BJ (cell line): ENCODE measurements around the gene SLC7A9. TPM values are rescaled to one million over a fixed set of nuclear protein-coding genes. Genes with fewer than 3 reads are reported as not detected.

Experiments used
- CTCF ChIA-PET: fragments of 350-600 bp; formaldehyde crosslinking; extraction: SDS; loops from one replicate; lab custom pipeline; 2021; ENCODE audit warnings: antibody characterized with exemption, inconsistent platforms; lab: Yijun Ruan, JAX
- POLR2A ChIA-PET: fragments of 300-600 bp; sonication (Branson Sonifier 250); formaldehyde crosslinking; extraction: SDS; loops from one replicate; lab custom pipeline; 2021; ENCODE audit warnings: antibody characterized with exemption; lab: Charles Lee
- DNase-seq: peaks from one replicate; pipeline ENCODE4 v3.0.0-alpha.2; 2011; ENCODE audit warnings: low read depth
- H3K27me3 ChIP-seq: 2 replicates; pipeline ENCODE4 v1.6.0; 2011; ENCODE audit warnings: low read length; ENCODE audit not compliant: control insufficient read depth, insufficient read depth
- H3K36me3 ChIP-seq: 2 replicates; pipeline ENCODE4 v1.5.1; 2011; ENCODE audit warnings: low read length; ENCODE audit not compliant: control insufficient read depth, insufficient read depth
- H3K4me3 ChIP-seq: 2 replicates; pipeline ENCODE4 v1.5.1; 2011; ENCODE audit warnings: low read depth, mild to moderate bottlenecking, control low read depth, low read length
- polyA plus RNA-seq: library from polyadenylated mRNA; depleted of rRNA; stranded (reverse); fragments of >200 nt; gene quantifications from 2 replicates; pipeline ENCODE4 v1.2.3, GENCODE V29; 2011
- TF ChIP-seq, protein P1 (sequence below): IDR thresholded peaks from 2 replicates; pipeline ENCODE4 v1.5.1; 2011; ENCODE audit warnings: low read depth, mild to moderate bottlenecking, control low read depth, inconsistent platforms, low read length, moderate library complexity; ENCODE audit not compliant: insufficient read depth

Gene SLC7A9
- polyA plus RNA-seq, 1 experiment, result not detected

DNA sequence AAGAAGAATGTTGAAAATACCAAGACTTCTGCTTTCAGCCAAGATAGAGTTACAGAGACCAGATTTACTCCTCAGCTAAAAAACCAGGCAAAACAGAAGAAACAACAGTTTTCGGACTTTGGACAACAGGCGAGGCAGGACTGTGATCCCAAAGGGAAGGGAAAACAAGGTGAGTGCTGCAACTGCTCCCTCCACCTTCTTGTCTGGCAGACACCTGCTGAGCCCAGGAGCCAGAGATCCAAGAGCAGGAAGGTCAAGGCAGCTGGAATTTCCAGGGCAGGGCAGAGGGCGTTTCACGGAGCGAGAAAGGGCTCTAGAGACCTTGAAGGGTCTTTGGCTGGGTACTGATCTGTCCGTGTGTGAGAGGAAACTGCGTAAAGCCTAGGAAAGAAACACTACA is 32.9 kb upstream of the SLC7A9 start:
- TF ChIP-seq, protein P1, sequence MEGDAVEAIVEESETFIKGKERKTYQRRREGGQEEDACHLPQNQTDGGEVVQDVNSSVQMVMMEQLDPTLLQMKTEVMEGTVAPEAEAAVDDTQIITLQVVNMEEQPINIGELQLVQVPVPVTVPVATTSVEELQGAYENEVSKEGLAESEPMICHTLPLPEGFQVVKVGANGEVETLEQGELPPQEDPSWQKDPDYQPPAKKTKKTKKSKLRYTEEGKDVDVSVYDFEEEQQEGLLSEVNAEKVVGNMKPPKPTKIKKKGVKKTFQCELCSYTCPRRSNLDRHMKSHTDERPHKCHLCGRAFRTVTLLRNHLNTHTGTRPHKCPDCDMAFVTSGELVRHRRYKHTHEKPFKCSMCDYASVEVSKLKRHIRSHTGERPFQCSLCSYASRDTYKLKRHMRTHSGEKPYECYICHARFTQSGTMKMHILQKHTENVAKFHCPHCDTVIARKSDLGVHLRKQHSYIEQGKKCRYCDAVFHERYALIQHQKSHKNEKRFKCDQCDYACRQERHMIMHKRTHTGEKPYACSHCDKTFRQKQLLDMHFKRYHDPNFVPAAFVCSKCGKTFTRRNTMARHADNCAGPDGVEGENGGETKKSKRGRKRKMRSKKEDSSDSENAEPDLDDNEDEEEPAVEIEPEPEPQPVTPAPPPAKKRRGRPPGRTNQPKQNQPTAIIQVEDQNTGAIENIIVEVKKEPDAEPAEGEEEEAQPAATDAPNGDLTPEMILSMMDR, result no peak
- no peak overlapping the region for H3K4me3 ChIP-seq
- H3K36me3 ChIP-seq, result peaks cover 5% of the 10 kb centered on the region
- H3K27me3 ChIP-seq, result no peaks in the 10 kb centered on the region
- ChIA-PET POLR2A (no interaction called here), CTCF (no interaction called here)
- DNase-seq, result no peak

DNA sequence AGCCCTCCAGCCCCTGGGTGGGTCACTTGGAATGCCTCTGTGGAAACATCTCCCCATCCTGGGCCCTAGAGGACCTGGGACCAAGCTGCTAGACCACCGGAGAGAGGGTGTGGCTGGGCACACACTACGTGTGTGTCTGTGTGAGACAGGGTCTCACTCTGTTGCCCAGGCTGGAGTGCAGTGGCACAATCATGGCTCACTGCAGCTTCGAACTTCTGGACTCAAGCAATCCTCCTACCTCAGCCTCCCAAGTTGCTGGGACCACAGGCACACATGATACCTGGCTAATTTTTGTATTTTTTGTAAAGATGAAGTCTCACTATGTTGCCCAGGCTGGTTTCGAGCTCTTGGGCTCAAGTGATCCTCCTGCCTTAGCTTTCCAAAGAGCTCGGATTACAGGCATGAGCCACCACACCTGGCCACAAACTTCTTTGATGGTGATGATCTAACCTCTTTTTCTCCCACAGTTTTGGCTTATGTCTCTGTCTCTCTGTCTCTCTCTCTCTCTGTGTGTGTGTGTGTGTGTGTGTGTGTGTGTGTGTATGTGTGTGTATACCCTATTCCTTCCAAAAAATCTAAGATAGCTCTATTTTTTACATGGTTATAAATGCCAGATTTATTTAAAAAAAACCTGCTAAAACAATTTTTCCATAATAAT is 32.1 kb upstream of the SLC7A9 start:
- Histone ChIP-seq H3K27me3 (no peaks in the 10 kb centered on the region), H3K36me3 (peaks cover 2% of the 10 kb centered on the region), H3K4me3 (no peak overlapping the region)
- ChIA-PET POLR2A (no interaction called here), CTCF (interaction anchor here (0.7 kb wide), 1 partner anchor 283 kb away, joined by 3 read pairs; no protein-coding TSS in a partner anchor)
- TF ChIP-seq, protein P1, result no peak
- no peak for DNase-seq

DNA sequence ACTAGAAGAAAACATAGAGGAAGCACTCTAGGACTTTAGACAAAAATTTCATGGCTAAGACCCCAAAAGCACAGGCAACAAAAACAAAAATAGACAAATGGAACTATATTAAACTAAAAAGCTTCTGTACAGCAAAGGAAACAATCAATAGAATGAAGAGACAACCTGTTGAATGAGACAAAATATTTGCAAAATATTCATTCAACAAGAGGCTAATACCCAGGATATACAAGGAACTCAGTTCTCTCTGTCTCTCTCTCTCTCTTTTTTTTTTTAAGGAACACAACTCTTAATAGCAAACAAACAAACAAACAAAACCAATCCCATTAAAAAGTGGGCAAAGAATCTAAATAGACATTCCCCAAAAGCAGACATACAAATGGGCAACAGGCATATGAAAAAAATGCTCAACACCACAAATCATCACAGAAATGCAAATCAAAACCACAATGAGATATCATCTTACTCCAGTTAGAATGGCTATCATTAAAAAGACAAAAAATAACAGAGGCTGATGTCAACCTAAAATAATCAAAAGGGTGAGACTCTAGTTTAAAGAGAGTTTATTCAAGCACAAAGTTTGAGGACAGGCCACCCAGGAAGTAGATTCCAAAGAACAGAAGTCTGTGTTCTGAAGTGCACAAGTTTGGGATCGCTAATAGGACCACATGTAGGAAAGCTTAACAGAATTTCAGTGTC is 27.1 kb upstream of the SLC7A9 start:
- TF ChIP-seq, protein P1, result no peak
- Histone ChIP-seq H3K27me3 (no peaks in the 10 kb centered on the region), H3K4me3 (no peak overlapping the region), H3K36me3 (no peaks in the 10 kb centered on the region; the same call in 1 of the 2 replicates)
- peak; percentile 6 for DNase-seq
- ChIA-PET CTCF (no interaction called here), POLR2A (no interaction called here)

DNA sequence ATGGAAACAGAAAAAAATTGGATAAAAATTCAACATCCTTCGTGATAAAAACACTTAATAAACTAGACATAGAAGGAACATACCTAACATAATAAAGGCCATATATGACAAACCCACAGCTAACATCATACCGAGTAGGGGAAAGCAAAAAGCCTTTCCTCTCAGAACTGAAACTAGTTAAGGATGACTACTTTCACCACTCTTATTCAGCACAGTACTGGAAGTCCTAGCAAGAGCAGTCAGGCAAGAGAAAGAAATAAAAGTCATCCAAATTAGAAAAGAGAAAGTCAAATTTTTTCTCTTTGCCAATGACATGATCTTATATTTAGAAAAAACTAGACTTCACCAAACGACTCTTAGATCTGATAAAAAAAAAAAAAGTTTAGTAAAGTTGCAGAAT is 25.8 kb upstream of the SLC7A9 start:
- Histone ChIP-seq H3K4me3 (no peak overlapping the region), H3K36me3 (no peaks in the 10 kb centered on the region; the same call in 1 of the 2 replicates), H3K27me3 (no peaks in the 10 kb centered on the region)
- no peak for DNase-seq
- ChIA-PET POLR2A (no interaction called here), CTCF (interaction anchor here (0.6 to 1.0 kb wide), 2 partner anchors 11 to 17 kb away, joined by 3 read pairs; no protein-coding TSS in a partner anchor)
- TF ChIP-seq, protein P1, result no peak

DNA sequence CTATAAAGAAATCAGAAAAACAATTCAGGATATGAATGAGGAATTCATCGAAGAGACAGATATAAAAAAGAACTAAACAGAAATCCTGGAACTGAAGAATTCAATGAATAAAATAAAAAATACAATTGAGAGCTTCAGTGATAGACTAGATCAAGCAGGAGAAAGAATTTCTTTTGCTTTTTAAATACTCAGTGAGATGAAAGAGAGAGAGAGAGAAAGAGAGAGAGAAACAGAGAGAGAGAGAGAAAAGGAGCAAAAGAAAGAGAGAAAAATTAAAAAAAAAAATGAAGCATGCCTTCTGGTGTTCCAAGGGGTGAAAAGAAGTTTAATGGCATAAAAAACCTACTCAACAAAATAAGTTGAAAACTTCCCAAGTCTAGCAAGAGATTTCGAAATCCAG is 22.0 kb upstream of the SLC7A9 start:
- Histone ChIP-seq H3K36me3 (no peaks in the 10 kb centered on the region; the same call in 1 of the 2 replicates), H3K4me3 (no peak overlapping the region), H3K27me3 (no peaks in the 10 kb centered on the region)
- ChIA-PET POLR2A (no interaction called here), CTCF (no interaction called here)
- TF ChIP-seq, protein P1, result no peak
- DNase-seq, result no peak
